ENCODE results near the gene JMJD8.

GRCh38 chr16:657487-657886, 26.6 kb downstream of the JMJD8 start:
- no peak for TF ChIP-seq CTCF (IDR thresholded peaks at IDR 0.05 in 4 of 5, conservative IDR thresholded peaks at IDR 0.05 in 1 of 5)
- no peak for TF ChIP-seq POLR2A (IDR thresholded peaks at IDR 0.05)
